Limb (tissue), 2 donors: ENCODE results near the gene EDN2.
A peak's percentile ranks its signal among the peaks of the same experiment; 100 is the strongest.

ENCODE experiments used
- DNase-seq, 2 donors: peaks; one replicate each; pipeline ENCODE4 v3.0.0-alpha.2; 2016; ENCODE audit errors: extremely low spot score in 2 of 2

Gene EDN2

DNA sequence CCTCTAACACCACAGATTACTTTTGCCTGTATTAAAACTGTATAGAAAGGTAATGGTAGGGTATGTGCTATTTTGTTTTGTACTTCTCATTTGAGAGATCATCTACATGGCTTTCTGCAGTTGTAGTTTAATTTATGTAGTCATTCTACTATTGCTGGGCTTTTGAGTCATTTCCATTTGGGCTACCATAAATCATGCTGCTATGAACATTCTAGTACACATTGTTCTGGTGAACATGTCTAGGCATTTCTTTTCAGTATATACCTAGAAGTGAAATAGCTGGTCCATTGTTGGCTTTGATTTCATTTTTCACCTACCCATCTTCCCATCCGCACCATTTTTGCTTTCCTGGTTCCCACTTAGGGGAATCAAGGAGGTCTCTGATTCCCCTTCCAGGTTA lies 18.7 kb downstream of the EDN2 start:
- DNase-seq, result no peak

DNA sequence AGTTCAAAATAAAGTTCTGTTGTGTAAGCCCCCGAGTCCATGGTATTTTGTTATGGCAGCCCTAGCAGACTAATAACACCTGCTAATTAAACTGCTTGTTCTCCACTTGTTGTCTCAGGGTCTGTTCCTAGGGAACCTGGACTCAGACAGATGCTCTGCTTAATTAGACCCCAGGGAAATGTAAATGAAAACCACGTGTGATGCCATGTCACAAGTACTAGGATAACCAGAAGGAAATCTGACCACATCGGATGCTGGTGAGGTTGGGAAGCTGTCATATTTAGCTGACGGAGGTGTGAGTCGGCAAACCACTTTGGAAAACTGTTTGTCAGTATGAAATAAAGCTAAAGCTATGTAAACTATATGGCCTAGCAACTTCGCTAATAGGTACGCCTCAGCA lies 19.6 kb downstream of the EDN2 start:
- no peak for DNase-seq

DNA sequence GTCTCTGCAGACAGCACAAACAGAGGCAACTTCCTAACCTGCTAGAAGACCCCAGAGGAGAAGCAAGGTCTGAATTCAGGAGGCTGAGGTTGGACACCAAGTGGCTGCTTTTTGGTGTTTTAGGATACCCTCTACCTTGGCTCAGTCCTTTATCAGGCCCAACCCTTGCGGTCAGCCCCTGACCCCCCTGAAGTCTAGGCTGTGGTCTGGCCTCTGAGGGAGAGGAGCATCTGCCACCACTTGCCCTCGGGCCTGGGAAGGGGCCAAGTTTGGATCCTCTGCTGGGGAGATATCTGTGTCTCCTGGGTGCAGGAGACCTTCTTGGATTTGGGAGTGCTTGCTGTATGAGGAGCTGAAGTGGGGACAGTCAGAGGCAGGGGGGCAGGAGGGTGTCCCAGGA lies 21.0 kb downstream of the EDN2 start:
- DNase-seq, result no peak

DNA sequence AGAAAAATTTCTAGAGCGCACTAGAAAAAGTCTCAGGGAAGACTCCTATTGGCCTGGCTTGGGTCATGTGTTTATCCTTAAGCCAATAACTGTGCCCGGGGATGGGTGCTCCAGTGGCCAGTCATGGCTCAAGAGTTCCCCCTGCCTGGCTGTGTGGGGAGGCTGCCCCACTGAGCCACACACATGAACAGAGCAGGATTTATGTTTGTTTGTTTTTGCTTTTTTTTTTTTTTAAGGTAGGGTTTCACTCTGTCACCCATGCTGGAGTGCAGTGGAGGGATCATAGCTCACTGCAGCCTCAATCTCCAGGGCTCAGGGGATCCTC lies 21.8 kb downstream of the EDN2 start:
- no peak for DNase-seq

DNA sequence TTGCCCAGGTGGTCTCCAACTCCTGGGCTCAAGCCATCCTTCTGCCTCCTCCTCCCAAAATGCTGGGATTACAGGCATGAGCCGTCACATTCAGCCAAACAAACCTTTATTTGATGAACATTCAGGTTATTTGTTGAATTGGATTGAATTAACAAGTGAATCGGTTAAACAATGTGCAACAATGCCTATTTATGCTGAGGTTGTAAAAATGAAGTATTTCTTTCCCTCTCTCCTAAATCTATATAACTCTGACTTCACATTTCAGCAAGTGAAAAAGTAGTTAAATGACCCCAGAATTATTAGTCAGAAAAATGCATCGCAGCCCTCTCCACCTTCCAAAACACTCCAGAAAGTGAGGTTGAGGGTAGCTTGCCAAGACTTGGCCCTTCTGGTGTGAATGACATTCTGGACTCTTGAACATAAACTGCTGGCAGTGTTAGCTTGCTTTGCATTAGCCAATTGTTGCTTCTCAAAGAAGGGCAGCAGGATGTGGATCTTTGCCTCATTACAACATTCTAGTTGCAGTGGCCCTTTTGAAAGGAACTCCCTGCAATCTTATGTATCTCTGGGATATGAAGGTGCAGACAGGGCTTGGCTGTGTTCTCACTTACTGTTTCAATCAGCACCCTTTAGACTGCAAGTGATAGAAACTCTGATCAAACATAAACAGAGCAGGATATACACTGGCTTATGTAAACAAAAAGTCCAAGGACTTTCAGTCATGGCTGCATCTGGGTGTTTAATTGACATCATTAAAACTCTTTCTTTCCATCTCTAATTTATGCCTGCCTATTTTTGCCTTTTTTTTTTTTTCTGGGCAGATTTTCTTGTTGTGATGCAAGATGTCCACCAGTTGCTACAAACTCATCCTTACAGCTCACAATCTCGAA lies 22.4 kb downstream of the EDN2 start:
- peak in 1 of 2 donors; percentile 52 for DNase-seq

DNA sequence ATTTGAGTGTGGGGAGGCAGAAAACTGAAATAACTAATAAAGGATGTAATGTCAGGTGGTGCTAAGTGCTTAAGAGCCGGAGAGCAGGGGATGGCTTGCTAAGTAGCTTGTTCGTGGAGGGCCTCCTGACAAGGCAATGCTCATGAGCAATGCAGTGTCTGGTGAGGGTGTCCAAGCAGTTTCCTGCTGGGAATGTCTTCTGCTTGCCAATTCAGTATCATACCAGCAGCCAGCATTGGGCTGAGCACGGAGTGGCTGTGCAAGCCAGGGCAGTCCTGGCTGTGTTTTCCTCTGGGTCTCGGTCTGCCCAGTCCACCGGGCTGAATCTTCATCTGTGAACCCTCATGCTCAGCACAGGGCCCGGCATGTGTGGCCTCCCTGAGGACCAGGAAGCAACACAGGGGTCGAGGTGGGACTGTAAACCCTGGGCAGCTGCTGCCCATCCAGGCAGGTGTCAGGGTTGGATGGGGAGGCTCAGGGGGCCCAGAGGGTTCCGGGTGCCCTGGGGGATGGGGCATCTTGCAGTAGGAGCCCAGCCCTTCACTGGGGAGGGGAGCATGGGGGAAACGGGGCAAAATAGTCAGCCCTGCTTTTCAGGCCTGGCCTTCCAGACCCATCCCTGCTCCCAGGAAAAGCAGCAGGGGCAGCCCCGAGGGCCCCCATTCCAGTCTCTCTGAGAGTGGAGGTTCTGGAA lies 27.5 kb downstream of the EDN2 start:
- no peak for DNase-seq

DNA sequence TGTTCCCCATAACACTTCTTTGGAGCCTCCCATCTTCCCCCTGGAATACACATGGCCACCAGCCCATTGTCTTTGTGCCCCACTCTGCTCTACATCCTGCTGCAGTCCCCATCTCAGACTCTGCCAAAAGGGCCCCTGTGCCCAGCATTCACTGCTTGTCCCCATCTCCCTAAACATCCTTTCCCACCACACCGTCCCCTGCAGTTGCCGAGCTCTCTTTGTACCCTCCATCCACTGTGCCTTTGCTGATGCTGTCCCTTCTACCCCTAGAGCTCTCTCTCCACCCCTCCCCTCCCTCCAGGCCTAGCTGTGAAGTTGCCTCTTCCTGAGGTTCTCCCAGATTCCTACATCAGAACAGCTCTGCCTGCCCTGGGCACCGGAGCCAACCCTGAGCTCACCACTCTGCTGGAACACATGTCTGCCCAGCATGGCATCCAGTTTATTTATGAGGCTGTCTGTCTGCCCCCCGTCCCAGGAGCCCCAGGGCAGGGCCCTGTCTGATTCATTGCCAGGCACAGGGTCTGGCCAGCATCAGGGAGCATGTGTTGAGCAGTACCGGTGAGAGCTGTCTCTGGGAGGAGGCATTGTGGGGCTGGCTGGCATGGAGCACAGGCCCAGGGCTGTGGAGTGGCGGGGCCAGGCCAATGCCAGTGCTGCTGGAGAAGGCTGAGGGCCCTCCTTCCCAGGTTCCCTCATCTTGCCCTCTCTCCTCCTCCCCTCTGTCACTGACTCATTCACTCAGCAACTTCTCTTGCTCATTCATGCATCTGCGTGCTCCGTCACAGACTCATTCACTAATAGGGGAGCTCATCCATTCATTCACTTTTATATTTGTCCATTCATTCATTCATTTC lies 28.8 kb downstream of the EDN2 start:
- no peak for DNase-seq

DNA sequence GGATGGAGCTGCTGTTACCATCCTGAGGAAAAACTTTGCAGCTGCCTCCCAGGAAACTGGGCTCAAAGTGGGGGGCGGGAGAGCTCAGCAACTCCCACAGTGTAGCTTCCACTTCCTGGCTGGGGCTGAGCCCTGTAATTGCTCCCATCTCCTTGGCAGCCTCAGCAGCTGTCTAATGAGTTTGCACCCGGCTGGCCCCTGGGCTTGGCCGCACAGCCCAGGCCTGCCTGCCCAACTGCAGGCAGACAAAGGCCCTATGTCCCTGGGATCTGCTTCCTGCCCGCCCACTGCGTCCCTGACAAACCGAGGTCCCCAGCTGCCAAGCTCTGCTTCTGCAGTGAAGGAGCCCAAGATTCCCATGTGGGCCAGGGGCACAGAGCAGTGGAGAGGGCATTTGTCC lies 30.1 kb downstream of the EDN2 start:
- peak; percentile 43 to 47 for DNase-seq

DNA sequence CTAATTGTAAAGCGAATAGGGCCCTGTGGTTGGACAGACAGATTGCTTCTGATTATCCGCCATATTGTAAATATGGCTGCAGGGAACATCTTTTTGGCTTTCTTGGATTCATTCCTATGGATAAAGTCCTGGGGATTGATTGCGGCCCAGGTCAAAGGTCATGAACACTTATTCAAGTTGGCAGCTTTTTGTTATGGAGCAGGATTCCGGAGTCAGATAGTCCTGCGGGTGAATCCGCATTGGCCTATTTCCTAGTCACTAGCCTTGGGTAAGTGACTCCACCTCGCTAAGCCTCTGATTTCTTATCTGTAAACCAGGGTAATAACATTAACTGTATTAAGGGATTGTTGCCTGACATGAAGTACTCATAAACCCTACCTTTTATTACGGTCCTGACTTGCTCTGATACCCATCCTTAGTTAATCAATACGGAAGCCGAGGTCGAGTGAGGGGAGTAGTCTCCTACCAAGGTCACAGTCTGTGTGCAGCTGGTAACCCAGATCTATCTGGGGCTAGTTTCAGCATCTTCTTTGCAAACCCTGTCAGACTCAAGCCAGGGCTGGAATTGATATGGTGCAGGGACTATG lies 31.7 kb downstream of the EDN2 start:
- DNase-seq, result no peak

DNA sequence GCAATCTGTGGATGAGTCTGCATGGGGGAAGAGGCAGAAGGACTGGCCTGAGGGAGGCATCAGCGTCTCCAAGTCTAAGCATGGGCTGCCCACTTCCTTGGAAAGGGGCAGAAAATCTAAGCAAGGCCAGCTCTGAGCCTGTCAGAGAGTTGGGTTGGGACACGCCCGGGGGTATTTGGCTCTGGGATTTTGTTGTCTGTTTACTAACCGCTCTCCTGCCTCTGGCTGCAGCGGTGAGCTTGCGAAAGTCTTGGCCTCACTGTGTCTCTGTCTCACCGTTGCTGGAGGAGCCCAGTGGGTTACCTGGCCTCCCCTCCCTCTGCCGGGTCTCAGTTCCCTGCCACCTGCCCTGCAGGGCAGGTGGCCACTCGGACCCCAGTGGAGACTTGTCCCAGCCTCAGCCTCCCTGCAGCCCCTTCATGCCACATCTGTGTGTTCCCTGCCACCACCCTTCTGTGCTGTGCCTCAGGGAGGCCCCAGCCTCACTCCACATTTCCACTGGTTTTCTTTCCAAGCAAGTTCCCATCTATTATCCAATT lies 33.7 kb downstream of the EDN2 start:
- no peak for DNase-seq

DNA sequence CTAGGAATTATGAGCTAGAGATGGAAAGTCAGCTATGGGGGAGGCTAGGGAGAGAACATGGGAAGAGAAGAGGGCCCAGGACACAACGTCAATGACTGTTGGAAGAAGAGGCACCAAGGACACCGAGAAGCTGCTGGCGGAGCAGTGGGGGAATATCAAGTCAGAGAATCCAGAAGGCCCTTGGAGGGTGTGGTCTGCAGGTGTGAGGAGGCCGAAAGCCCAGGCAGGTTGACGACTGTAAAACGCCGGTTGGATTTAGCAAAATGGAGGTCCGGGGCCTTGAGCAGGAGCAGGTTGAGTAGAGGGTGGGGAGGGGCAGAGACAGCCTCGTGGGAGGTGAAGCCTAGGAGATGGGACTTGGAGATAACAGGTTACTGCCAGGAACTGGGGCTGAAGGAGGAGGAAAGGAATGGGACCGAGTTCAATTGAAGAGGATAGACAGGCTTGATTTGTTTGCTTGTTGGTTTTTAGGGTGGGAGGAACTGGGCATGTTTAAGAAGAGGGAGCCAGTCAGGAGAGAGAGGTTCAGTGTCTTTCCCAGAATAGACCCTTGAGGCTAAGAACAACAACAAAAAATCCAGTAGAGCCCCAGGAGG lies 35.1 kb downstream of the EDN2 start:
- no peak for DNase-seq

DNA sequence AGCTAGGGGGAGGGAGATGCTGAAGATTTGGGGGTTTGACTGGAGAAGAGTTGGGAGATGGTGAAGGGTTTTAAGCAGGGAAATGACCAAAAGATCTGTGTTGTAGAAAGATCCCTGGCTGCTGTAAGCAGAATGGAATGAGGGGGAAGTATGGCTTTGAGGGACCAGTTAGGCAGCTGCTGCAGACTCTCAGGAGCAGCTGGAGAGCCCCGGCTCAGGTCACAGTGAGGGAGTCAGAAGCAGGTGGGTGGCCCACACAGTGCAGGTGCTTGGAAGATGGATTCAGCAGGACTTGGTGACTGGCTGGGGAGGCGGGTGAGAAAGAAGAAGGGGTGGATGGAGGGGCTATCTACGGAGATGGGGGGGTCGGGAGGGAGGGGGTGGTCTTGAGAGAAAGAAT lies 35.7 kb downstream of the EDN2 start:
- DNase-seq, result no peak

DNA sequence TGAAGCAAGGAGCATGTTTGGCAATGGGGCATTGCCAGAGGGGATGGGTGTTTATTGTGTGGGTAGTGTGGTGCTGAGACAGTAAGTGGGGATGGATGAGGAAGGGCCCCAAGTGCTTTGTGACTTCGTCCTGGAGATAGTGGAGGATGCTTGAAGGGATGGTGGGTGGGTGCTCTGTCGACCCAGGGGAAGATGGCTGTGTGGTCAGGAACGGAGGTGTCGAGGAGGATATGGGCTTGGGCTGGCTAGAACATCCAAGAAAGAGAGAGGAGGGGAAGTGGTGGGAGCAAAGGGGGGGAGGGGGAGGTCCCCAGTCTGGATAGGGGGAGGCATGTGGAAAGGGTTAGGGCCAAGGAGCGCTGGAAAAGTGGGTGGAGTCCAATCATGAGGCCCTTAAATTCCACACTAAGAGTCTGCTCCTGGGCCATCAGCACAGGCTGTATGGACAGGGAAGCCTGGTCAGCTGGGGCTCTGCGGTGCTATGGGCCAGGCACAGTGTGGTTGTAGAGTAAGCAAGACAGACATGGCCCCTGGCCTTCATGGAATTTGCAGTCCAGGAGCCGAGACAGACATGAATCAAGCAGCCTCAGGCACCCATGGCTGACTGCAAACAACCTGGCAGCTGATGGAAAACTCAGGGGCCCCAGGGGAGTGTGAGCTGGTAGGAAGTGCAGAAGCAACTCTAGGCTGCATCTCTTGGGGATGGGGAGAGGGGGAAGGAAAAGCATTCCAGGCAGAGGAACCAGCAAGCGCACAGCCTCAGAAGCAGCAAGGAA lies 36.3 kb downstream of the EDN2 start:
- no peak for DNase-seq

DNA sequence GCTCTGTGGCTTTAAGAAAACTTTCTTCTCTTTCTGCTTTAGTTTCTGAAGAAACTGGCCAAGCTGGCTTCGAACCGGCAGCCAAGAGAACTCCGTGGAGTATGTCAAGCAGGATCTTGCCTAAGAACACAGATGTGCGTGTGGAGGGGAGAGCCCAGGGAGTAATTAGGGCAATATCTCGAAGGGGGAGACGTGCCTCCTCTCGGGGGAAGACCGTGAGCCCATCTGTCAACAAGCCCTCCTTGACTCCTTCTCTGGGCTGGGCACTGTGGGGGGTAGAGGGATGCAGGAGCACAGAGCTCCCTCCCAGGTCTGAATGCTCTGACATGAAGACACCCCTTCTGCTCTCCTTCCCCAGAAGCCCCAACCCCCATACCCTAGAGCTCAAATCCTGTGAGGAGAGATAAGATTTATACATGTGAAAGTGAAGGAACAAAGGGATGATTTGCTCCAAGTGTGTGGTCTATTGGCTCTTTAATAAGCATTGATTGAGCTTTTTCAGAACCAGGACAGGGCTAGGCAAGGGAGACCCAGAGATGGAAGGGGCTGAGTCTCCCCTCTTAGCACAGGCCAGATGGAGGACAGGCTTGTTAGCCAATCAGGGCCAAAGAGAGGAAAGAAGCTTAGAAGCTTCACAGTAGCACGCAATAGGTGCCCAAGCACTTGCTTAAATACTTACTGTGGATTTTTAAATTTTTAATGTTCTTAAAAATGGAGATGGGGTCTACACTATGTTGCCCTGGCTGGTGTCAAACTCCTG lies 37.5 kb downstream of the EDN2 start:
- no peak for DNase-seq

DNA sequence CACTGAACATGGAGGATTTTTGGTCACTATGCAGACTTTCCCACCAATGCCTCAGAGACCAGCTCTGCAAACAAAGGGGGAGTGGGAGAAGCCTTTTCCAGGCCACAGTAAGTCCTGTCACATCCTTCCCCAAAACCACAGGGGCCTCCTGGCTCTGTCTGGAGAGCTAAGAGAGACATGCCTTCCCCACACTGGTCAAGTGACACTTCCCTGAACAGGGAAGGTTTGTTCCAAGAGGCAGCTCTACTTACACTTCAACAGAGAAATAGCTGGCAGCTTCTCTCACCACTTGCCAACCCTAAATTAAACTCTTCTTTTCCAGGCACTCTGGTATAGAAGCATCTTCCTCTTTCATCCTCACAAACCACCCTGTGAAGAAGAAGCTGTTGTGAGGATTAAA lies 39.7 kb downstream of the EDN2 start:
- no peak for DNase-seq

DNA sequence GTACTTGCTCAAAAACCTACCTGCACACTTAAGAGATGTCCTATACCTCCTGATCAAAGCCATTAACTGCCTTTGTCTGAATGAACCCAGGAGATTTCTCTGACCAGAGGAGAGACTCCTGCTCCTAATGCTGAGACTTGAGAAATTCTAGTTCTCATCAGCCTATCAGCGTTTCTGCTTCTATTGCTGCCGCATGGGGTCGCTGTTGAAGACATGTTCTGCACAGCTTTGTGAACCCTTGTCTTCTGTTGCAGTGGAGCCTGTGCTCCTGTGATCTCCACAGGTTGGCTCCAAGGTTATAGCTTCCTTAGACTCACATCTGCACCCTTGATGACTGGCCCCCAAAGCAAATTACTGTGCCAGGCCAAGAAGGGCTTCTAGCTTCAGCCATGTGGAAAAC lies 40.2 kb downstream of the EDN2 start:
- DNase-seq, result no peak

DNA sequence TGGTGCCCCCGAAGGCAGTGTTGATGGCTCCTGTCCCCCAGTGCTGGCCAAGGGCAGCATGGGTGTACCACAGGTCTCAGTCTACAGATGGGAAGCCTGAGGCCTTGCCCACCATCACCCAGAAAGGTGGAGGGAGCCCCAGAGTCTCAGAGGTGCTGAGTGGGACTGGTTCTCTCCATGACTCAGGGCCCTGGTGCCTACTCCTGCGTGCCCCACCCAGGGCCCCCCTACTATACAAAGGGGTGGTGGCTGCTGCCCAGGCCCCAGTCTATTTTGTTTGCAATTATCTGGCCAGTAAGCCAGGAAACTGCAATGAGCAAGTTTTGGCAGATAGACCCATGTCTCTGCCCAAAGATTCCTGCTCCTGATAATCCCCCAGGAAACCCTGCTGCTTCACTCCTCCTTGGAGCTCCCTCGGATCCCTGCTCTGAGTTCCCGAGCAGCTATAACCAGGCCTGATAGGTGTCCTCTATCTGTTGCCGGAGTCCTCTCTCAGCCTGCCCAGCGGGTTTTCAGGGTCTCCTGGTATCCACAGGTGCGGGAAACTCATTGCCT lies 41.7 kb downstream of the EDN2 start:
- no peak for DNase-seq

DNA sequence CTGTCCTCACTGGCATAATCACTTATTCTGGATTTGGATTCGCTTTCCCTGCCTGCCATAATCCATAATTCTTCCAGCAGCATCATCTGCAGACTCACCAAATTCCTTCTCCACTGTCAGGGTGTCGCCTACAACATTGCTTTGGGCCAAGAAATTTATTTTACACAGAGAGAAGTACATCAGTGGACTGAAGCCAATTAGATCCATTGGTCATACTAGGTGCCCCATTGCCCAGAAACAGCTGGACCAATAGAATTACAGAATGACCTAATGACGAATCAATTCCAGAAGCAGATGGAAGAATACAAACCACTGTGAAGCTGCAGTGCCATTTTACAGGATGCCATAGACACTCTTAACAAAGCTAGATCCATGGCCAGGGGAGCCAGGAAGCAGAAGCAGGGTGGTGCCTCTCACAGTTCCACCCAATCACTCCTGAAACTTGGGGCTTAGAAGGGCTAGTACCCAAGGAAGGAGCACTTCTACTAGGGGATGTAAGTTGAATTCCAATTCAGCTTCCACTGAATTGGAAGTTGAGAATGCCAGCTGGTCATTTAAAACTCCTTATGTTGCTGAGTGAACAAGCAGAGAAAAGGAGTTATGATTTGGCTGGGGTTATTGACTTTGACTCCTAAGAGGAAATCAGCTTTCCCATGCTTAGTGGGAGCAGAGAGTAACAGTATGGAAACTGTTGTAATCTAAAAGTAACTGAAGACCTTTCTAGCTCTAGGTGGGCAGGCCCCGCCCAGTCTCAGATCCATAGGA lies 44.0 kb downstream of the EDN2 start:
- DNase-seq, result no peak

DNA sequence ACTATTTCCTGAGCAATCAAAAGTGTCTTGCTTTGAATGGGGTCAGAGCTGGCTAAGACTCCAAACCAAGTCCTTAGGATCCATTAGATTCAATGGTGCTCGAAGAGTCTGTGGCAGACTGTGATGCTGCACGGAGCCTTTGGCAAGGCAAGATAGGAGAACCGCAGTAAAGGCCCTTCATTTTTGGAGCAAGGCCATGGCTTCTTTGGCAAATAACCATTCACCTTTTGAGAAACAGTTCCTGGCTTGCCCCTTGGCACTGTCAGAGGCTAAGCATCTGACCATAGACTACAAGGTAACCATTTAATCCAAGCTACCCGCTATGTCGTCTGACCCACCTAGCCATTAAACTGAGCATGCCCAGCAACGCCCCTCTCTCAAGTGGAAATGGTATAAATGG lies 45.2 kb downstream of the EDN2 start:
- DNase-seq, result no peak
